HG02610 (cell line): ENCODE results near the gene CES1.
"Not testable (repeated sequence)": the region's sequence is repeated elsewhere in the genome, so short reads cannot be mapped to it uniquely, and the experiment has no call there.

Source experiments
- ATAC-seq: cut with Tn5 transposase; IDR thresholded peaks from one replicate; pipeline ENCODE4 v1.9.1; 2021; ENCODE audit warnings: mild to moderate bottlenecking, moderate library complexity; ENCODE audit not compliant: unreplicated experiment

Gene CES1

DNA sequence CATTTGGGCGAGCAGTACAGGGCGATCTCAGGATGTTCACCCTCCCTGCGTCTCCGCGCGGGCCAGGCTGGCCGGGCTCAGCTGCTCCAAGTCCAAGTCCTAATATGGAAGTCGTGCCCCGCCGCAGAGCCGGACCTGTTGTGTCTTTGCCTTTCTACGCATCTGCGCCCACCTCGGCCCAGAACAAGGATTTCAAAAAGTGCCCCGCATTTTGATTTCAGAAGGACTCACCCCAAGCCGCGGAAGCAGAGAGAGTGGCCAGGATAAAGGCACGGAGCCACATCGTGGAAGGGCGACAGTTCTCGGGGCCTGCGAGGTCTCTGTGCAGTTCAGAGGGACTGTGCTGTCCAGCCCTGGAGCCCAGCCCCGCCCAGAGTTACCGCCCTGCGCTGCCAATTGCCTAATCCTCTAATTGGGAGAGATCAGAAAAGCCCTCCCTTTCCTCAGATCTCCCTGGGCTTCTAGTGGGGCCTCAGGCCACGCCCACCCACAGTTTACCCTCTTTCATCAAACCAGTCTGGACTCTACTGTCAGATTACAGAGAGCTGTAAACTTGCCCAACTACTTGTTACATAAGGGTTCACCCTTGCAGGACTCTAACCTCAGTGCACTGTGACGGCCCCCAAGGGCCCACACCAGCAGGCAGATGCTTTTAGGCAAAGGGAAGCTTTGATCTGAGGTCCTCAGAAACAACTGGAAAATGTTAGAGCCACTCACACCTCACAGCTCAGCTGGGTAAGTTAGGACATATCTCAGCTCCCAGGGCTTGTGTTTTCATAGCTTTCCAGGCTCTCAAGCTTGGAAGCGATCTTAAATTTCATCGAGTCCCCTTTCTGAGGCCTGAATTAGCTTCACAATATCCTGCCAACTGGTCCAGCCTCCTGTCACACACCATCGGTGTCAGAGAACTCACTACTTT is at the start of gene CES1:
Gene CES1, minus strand, starts transcription at position 324 of the 919 bp plus-strand sequence. Its CDS starts 41 bp downstream, at position 283.
- ATAC-seq: no peak

- no peak for ATAC-seq
These were observed 44.0 kb upstream of the CES1 start for GRCh38 chr16:55876854-55877253.

DNA sequence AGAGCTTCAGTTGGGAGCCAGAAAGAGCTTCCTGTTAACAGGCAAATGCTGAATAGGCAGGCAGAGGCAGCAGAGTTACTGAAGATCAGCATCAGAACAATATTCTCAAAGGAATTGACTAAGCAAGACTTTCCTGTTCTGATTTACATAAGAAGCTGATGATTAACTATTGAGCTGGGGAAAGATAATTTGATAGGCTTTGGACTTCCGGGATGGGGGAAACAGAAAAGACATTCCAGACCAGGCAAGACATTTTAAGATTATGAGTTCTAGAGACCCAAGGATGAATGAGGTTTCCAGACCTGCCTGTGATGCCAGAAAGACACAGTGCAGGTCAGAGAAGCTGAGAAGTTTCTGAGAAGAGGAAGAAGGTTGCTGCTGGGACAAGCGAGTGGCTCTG is 42.4 kb upstream of the CES1 start, which contains the start of gene CES5A:
Gene CES5A, minus strand, starts transcription at position 101 of the 400 bp plus-strand sequence. CDS start 152 bp downstream, outside the sequence.
- ATAC-seq: no peak

DNA sequence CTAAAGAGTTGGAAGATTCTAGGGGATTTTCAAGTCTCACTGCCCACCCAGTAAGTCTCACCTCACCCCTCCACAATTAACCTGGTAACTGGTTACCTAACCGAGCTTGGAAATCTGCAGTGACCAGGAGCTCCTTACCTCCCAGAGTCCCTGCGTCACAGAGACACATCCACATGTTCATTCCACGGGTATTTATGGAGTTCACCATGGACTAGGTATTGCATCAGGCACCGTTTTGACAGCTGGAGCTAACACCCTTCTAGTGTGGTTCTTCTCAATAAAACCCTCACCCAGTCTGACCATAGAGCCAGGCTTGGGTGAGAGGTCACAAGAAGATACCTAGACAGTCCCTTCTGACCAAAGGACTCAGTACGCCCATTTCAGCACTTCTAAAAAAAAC is 40.2 kb upstream of the CES1 start:
- no peak for ATAC-seq

DNA sequence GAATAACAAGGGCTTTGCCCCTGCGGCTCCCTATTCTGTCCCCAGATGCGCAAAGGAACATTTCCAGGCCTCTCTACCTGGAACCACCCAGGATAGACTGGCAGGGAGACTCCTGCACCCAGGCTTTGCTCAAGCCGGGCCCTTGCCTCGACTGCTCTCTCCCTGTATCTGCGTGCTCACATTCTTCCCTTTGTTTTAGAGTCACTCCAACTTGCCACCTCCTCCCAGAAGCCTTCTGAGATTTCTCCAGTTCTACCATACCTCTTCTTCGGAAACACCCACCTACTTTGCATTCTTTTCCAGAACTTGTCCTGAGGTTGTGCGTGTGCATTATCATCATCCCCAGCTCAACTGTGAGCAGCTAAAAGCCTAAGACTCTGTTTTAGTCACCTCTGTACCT is 39.2 kb upstream of the CES1 start:
- ATAC-seq: no peak

DNA sequence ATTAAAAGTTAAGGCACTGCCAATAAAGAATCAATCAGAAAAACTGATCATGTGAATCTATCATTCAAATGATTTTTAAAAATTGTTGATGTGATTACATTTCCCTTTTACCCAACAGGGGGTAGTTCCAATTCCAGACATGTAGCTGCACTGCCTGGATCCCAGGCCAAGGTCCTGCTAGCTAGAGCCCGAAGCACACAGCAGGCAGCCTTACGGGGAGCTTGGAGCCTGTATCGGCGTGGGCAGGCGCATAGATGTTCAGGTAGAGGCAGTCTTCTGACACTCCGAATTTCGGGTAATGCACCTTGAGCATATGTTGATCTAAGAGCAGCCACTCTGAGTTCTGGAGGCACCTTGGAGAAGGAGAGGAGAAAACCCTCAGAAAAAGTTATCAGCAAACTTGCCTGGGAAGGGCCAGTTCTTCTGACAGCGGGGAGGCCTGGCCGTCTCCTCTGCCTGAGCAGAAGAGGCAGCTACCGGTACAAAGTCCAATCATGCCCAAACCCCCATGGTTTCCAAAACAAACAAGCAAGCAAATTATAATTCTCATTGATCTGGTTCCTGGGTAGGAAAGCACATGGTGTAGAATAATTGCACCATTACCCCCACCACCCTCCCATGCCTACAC is 38.6 kb upstream of the CES1 start:
- ATAC-seq: no peak

- no peak for ATAC-seq
These were observed 36.1 kb upstream of the CES1 start for GRCh38 chr16:55868980-55869379.

GRCh38 chr16:55868137-55868536 is 35.2 kb upstream of the CES1 start:
- no peak for ATAC-seq

GRCh38 chr16:55861288-55861687 is 28.4 kb upstream of the CES1 start:
- no peak for ATAC-seq

GRCh38 chr16:55857650-55858049 is 24.8 kb upstream of the CES1 start:
- ATAC-seq: not testable (repeated sequence)

DNA sequence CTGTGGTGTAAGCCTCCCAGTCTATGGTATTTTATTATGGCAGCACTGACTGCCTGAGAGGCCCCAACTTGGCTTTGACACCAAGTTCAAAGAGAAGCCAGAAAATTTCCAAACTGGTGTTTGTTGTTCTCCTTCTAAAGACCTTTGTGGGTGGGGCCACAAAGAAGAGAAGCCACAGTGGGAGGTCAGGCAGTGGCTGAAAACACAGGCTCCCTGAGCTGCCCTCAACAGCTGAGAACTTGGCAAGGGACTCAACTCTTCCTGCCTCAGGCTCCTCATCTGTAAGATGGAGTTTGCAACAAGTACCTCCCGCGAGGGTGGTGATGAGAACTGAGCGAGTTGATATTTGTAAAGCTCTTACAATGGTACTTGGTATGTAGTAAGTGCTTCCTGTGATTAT is 24.1 kb upstream of the CES1 start:
- ATAC-seq: no peak

DNA sequence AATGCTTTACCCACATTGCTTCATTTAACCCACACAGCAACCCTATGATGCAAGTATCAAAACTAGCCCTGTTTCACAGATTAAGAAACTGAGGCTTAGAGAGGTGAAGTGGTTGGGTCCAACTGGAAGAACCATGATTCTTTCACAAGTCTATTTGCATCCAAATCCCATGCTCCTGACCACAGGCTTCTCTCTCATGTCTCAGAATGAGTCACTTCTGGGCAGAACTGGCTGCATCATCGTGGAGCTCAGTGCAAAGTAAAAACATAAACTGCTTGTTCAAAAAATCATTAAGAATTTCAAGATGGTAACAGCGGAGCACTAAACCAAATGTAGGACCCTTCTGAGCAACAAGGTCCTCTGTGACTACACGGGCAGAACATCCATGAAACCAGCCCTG is 20.2 kb upstream of the CES1 start:
- ATAC-seq: no peak

DNA sequence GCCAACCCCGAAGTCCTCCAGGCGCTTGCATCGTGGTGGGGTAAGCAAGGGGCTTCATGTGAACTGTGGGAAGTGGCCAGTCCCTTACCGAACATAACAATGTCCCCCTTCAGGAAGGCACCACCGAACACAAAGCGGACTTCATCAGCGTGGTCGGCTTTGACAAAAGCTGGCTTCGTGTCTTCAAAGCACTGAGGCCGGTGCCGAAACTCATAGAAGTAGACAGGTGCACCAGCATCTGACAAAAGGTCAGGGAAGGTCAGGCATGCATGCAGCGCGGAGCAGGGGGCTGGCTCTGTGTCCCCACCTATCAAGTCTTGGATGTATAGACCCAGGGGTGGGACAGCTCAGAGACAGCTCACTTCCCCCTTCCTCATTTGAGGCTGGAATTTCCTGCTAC is 16.6 kb upstream of the CES1 start:
- no peak for ATAC-seq

DNA sequence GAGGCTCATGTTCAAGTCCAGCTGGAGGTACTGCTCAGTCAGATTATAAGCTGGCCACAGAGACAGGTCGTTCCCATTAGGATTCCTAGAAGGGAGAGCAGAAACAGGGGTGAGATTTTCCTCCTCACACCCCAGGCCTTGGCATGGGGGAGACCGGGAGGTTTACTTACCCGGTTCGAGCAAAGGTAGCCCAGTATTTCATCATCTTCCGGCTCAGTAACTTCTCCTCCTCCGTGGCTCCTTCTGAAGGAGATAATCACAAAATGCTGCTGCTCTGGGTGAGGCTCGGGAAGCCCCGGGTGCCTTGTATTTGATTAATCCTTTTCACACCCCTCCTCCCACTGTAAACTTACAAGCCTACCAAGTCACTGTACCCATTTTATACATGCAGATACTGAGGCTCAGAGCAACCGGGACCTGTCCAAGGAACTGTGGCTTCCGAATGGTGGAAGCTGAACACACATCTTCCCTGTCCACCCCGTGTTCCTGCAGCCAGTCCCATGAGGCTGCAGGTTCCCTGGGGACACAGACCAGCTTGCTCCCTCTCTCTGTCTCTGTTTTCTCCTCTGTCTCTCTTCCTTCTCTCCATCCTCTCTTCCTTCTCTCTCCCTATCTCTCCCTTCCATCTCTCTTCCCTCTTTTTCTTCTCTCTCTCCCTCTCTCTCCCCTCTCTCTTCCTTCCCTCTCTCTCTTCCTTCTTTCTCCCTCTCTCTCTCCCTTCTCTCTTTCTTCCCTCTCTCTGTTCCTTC is 13.9 kb upstream of the CES1 start:
- no peak for ATAC-seq

DNA sequence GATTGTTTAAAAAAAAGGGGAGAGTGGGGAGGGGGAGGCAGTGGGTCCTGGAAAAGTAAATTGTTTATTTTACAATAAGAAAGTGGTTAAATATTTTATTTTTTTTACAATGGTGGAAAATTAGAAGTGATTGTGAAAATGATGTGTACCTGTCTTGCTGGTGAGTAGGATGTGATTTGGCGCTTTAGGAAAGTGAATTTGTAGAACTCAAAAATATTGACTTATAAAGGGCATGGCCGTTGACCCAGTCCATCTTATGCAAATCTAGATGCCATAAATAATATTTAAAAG is 10.2 kb upstream of the CES1 start:
- ATAC-seq: no peak

- no peak for ATAC-seq
These were observed 9.6 kb upstream of the CES1 start for GRCh38 chr16:55842369-55843104.

DNA sequence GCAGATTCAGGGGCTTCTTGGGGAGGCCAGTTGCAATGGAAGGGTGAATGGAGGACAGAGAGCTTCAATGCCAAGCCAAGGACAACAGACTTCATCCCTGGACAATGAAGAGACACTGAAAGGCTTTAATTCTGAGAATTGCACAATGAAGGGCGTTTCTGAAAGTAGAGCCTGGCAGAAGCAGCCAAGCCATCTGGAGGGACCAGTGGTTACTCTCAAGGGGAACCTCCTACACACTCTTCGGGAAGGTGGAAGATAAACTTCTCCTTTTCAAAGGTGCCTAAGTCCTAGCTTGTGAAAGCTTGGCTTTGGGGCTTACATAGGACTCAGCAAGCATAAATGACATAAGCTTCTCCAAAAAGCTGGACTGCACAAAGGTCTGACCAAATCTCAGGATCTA is 6.2 kb upstream of the CES1 start:
- no peak for ATAC-seq

DNA sequence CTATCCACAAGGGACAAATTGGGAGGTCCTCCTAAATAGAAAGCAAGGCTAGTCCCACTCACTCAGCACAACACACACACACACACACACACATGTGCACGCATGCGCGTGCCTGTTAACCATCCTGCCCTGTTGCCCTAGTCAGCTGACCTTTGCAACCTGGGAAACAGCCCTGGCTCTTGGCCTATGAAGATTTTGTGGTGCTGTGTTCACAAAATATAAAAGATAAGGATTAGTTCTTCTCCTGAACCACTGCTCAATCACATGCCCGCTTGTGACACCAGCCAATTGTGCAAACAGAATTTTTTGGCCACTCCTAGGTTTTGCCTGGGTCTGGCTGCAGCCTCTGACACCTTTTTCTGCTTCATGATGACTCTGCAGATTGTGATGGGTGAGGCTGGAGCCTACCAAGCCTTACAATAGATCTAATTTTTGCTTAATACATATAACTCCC is 3.3 kb upstream of the CES1 start:
- ATAC-seq: no peak

- ATAC-seq: no peak
These were observed 2.7 kb upstream of the CES1 start for GRCh38 chr16:55835581-55835980.

DNA sequence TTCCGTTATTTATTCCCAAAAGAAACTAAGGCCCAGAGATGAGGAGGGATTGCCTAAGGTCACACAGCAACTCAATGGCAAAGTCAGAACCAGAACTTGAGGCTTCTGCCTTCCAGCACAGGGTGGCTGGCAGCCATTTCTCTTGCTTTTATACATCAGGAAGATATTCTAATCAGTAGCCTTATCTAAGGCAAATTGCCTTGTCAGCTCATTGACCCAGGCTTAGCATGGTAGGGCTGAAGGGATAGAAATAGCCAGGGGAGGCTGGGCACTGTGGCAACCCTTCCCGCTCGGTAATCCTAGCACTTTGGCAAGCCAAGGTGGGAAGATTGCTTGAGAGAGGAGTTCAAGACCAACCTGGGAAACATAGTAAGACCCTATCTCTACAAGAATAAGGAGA is 2.3 kb upstream of the CES1 start:
- ATAC-seq: not testable (repeated sequence)

GRCh38 chr16:55834049-55834448 is 1.2 kb upstream of the CES1 start:
- no peak for ATAC-seq
